Hematopoietic multipotent progenitor cell treated with erythropoietin and hydrocortisone succinate and interleukin-3 and kit ligand, for 15 days (in vitro differentiated cells): ENCODE measurements around the gene VARS1.
A peak's percentile ranks its signal among the peaks of the same experiment; 100 is the strongest.
"Not testable (repeated sequence)": the region's sequence is repeated elsewhere in the genome, so short reads cannot be mapped to it uniquely, and the experiment has no call there.

Experiments
- DNase-seq: peaks from one replicate; pipeline ENCODE4 v3.0.0-alpha.2; 2015; ENCODE audit warnings: low spot score

VARS1 gene

DNA sequence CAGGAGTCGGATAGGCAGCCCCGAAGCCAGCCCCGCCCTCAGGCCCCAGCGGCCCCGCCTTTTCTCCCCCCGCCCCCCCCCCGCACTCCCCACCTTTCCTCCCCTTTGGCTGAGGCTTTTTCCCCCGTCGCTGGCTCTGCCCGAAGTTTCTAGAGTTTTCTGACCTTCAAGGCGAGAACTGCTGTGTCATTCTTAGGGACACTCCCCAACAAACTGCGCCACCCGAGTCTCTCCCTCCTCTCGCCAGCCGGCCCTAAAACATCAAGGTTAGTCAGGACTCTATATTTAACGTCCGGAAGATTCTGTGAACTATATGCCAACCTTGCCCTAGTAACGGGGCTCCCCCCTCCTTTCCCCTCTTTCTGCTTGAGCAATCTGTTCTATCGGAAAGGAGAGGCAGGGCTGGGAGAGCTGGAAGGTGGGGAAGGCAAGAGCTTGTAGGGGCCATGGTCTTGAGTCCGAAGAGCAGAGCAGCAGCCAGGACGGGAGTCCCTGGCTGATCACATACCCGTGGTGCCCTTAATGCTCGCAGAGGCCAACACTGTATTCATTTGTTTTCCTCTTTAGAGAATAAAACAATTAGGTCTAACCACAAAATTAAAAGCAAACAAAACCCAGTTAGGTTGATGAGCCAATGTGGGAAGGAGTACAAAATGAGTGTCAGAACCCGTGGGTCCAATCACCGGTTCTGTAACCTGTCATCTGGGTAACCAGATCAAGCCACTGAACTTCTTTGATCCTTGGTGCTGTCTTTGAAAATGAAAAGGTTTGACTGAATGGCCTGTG lies 26.7 kb upstream of the VARS1 start:
- DNase-seq: peak; percentile 92

DNA sequence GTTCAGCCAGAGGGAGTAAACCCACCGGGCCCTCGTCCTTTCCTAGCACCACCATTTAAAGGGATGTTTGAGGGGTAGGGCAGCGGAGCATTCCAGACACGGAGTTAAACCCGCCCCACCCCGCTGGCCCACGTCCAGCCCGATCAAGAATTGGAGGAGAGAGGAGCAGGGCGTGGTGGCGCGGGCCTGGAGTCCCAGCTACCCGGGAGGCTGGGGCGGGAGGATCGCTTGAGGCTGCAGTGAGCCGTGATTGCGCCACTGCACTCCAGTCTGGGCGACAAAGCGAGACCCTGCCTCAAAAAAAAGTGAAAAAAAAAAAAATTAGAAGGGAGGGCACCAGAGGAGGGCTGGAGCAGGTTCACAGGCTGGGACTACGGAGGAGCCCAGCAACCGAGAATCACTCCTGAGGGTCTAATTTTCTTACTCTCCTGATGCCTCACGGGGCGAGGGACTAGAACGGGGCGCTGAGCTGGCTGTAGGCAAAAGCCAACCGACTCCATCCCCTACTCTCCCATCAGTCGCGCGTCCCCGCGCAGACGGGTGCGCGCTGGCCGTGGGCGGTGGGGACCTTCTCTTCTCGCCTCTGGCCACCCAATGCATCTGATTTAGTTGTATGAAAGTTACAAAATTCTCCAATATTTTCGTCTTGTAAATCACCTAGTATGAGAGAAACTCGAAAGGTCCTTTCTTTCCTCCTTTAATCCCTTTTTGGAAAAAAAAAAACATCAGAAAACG lies 25.9 kb upstream of the VARS1 start:
- DNase-seq: peak; percentile 73

- not testable (repeated sequence) for DNase-seq
These were observed 24.8 kb upstream of the VARS1 start for GRCh38 chr6:31820399-31820798.

GRCh38 chr6:31819871-31820299 lies 24.3 kb upstream of the VARS1 start:
- no peak for DNase-seq

GRCh38 chr6:31817929-31818511 lies 22.5 kb upstream of the VARS1 start:
- DNase-seq: not testable (repeated sequence)

GRCh38 chr6:31817133-31817928 lies 21.8 kb upstream of the VARS1 start:
- not testable (repeated sequence) for DNase-seq

DNA sequence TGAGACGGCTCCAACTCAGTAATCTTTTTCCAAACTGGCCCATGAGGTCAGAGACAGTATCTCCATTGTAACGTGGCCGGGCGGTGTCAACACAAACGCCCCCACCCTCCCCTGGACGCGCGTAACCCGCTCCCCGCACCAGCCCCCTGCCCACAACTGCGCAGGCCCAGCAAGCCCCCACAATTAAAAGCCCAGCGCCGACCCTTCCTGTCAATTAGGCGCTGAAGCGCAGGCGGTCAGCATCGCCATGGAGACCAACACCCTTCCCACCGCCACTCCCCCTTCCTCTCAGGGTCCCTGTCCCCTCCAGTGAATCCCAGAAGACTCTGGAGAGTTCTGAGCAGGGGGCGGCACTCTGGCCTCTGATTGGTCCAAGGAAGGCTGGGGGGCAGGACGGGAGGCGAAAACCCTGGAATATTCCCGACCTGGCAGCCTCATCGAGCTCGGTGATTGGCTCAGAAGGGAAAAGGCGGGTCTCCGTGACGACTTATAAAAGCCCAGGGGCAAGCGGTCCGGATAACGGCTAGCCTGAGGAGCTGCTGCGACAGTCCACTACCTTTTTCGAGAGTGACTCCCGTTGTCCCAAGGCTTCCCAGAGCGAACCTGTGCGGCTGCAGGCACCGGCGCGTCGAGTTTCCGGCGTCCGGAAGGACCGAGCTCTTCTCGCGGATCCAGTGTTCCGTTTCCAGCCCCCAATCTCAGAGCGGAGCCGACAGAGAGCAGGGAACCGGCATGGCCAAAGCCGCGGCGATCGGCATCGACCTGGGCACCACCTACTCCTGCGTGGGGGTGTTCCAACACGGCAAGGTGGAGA lies 19.7 kb upstream of the VARS1 start, which contains the start of the genes HSPA1A and HSPA1L:
Gene HSPA1A (plus strand): TSS at position 519 of the 814 bp plus-strand sequence. CDS start 214 bp downstream, at position 733.
Gene HSPA1L (minus strand): TSS at position 259 of the 814 bp plus-strand sequence. CDS start 3,311 bp downstream, outside the sequence.
- DNase-seq: peak; percentile 77

DNA sequence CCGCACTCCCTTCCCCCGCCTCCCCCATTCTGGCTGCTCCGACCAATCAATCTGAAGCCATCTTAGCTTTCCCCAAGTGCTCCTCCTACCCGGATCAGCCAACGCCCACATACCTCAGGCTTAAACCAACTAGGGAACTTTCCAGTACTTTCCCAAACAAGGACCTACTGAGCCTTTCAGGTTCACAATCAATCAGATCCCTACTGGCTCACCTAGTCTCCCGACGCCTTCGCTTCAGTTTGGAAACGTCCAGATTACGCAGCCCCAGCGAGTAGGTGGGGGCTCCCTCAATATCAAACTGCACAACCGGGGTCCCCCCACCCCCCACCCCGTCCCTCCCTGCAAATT lies 19.1 kb upstream of the VARS1 start:
- DNase-seq: peak; percentile 70

DNA sequence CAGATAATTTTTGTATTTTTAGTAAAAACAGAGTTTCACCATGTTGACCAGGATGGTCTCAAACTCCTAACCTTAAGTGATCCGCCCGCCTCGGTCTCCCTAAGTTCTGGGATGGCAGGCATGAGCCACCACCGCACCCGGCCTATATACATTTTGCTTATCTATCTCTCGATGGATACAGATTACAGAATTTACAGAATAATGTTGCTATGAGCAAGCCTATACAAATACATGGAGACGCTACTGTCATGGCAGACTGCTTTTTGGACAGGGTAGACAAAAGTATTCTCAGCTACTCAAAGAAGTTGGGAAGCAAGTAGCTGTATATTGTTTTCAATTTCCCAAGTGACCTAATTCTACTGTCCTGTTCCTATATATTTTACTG lies 17.9 kb upstream of the VARS1 start:
- no peak for DNase-seq

DNA sequence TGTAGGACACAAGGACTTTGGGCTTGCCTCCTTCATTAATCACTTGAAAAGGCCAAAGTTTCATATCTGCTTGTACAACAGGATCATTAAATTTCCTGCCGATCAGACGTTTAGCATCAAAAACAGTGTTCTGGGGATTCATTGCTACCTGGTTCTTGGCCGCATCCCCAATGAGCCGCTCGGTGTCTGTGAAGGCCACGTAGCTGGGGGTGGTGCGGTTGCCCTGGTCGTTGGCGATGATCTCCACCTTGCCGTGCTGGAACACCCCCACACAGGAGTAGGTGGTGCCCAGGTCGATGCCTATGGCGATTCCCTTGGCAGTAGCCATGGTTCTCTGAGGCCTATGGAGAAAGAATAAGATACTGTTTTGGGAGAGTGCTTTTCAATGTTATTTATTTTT lies 16.1 kb upstream of the VARS1 start:
- no peak for DNase-seq

DNA sequence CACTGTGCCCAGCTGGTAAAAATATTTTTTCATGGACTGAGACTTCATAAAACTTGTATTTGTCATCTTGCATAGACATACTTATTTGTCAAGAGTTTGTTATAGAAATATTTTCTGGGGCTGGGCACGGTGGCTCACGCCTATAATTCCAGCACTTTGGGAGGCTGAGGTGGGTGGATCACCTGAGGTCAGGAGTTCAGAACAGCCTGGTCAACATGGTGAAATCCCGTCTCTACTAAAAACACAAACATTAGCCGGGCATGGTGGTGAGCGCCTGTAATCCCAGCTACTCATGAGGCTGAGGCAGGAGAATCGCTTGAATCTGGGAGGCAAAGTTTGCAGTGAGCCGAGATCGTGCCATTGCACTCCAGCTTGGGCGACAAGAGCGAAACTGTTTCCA lies 13.0 kb upstream of the VARS1 start:
- not testable (repeated sequence) for DNase-seq

- DNase-seq: peak; percentile 97
These were observed 11.1 kb upstream of the VARS1 start, which contains the start of gene LSM2 for GRCh38 chr6:31806470-31807272. Gene LSM2 (minus strand): TSS chr6:31806966. CDS start chr6:31806757, 209 bp downstream.

DNA sequence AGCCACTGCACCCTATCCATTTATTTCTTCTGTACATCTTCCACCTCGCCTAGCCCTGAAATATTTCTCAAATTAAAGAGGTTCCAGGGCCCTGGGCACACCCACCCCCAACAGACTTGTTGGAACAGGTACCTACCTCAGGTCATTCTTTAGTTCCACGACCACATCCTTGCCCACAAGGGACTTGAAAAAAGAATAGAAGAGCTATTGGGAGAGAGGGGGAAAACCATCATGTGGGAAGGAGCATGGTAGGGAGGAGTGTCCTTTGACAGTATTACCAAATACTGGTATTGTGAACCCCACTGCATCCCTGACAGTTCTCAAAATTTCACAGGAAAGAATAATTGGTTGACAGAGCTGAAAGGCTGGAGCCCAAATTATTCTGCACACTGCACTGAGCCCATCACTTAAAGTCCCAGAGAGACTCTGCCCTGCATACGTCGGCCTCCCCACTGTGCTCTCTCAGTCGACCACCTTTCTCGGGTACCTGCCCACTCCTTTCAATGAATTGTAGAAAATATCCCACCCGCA lies 10.5 kb upstream of the VARS1 start:
- no peak for DNase-seq

- not testable (repeated sequence) for DNase-seq
These were observed 5.7 kb upstream of the VARS1 start for GRCh38 chr6:31801031-31801927.

GRCh38 chr6:31799781-31800180 lies 4.2 kb upstream of the VARS1 start:
- DNase-seq: no peak

DNA sequence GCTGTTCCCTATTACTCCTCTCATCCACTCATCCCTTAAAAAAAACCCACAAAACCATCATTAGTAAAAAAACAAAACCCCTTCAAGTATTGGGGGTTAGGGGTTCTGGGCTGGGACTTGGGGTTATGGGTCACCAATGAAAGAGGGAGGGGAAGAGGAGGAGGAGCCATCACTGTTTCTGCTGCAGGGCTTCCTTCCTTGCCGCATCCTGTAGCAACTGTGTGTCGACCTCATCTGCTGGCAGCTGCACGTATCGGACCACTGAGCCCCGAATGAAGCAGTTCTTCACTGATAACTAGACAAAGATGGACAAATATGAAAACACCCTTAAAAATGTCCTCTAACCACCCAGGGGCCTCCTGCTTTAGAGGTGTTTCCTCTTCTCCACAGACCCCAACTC lies 2.0 kb upstream of the VARS1 start:
- no peak for DNase-seq

GRCh38 chr6:31796993-31797385 lies 1.4 kb upstream of the VARS1 start:
- DNase-seq: no peak

- DNase-seq: no peak
These were observed 511 bp downstream of the VARS1 start for GRCh38 chr6:31794866-31795615.
